Thyroid gland (tissue), 4 donors: Measurements from ENCODE around the gene RNF151. TPM values are rescaled to one million over a fixed set of nuclear protein-coding genes. Genes with fewer than 3 reads are reported as not detected.
"Not testable (repeated sequence)": the region's sequence is repeated elsewhere in the genome, so short reads cannot be mapped to it uniquely, and the experiment has no call there.

Experiments
- DNase-seq, 2 donors: peaks; one replicate each; pipeline ENCODE4 v3.0.0-alpha.2; 2019
- H3K27ac ChIP-seq, 3 donors: fragments of 200-600 bp; sonication (generic); 1 replicate in 2 of 3; 2 replicates in 1 of 3; pipeline ENCODE4 v1.5.1; 2016 to 2019; ENCODE audit warnings: mild to moderate bottlenecking in 1 of 3, moderate library complexity in 1 of 3
- H3K27me3 ChIP-seq: fragments of 200-600 bp; sonication (generic); one replicate; pipeline ENCODE4 v1.5.1; 2019
- H3K36me3 ChIP-seq, 2 donors: fragments of 200-600 bp; sonication (generic); one replicate each; pipeline ENCODE4 v1.5.1; 2016 to 2019
- H3K4me1 ChIP-seq, 2 donors: fragments of 200-600 bp; sonication (generic); one replicate each; pipeline ENCODE4 v1.5.1; 2017 to 2019
- H3K4me3 ChIP-seq, 3 donors: fragments of 200-600 bp; sonication (generic); replicated peaks in 1 of 3; 1 replicate in 2 of 3; 2 replicates in 1 of 3; pipeline ENCODE4 v1.5.1; 2016; ENCODE audit warnings: mild to moderate bottlenecking in 1 of 3
- H3K9me3 ChIP-seq: fragments of 200-600 bp; sonication (generic); one replicate; pipeline ENCODE4 v1.5.1; 2017
- CTCF ChIP-seq, 6 experiments: fragments of 200-600 bp in 3 of 6; fragments of 450-650 bp in 3 of 6; sonication (generic) in 3 of 6; IDR thresholded peaks; one replicate each; pipeline ENCODE4 v1.5.1; 2016 to 2019; ENCODE audit warnings: antibody characterized with exemption in 6 of 6, mild to moderate bottlenecking in 2 of 6, inconsistent platforms in 1 of 6, moderate library complexity in 1 of 6
- POLR2A ChIP-seq, 2 donors: fragments of 450-650 bp; IDR thresholded peaks; one replicate each; pipeline ENCODE4 v1.6.1; 2017; ENCODE audit warnings: antibody characterized with exemption in 2 of 2, mild to moderate bottlenecking in 2 of 2, moderate library complexity in 1 of 2
- WGBS, 2 donors: methylation state at CpG; one replicate each; pipeline ENCODE4 v1.1.5; 2017; 5-methylcytosine and 5-hydroxymethylcytosine counted together
- intact Hi-C: fragments of 100-400 bp; cut with DNase I; formaldehyde crosslinking; loops from one replicate; pipeline ENCODE4 v1.15.1; 2023
- total RNA-seq, 4 donors: library from RNA; depleted of rRNA; stranded (reverse); fragments of >200 nt; gene quantifications; one replicate each; pipeline ENCODE4 v1.2.3, GENCODE V29; 2016

RNF151 gene
- total RNA-seq, 4 donors from 2014 or later = not detected

- Histone ChIP-seq H3K36me3 (peaks cover 6 to 15% of the 10 kb centered on the region in 2 donors), H3K4me3 (peak overlapping the region in 1 of 3 donors; percentile 88), H3K27ac (peak overlapping the region in 2 of 3 donors; percentile 70 to 88), H3K4me1 (peaks cover 5 to 21% of the 10 kb centered on the region in 2 donors), H3K27me3 (no peaks in the 10 kb centered on the region), H3K9me3 (no peaks in the 10 kb centered on the region)
- 22 to 32% methylated on average over 10 to 11 of the region's 14 CpGs for WGBS, 2 donors
- no peak for TF ChIP-seq CTCF (IDR thresholded peaks at IDR 0.05)
- TF ChIP-seq POLR2A (IDR thresholded peaks at IDR 0.05) = no peak
- intact Hi-C loops = no loop called here
- DNase-seq = no peak
Measured at GRCh38 chr16:1958715-1959268, 7.9 kb upstream of the RNF151 start.

- DNase-seq = peak; percentile 90
- Histone ChIP-seq H3K36me3 (peaks cover 6 to 15% of the 10 kb centered on the region in 2 donors), H3K4me1 (peaks cover 10 to 26% of the 10 kb centered on the region in 2 donors), H3K4me3 (peak within 1 kb of the TSS; percentile 30 to 88 (median 54)), H3K27me3 (no peaks in the 10 kb centered on the region), H3K27ac (peak within 1 kb of the TSS; percentile 47 to 88 (median 70)), H3K9me3 (no peaks in the 10 kb centered on the region)
- 0 to 1% methylated on average over 10 to 14 of the region's 79 CpGs for WGBS, 2 donors
- intact Hi-C loops = no loop called here
- TF ChIP-seq CTCF (IDR thresholded peaks at IDR 0.05) (peak in 5 of 6 experiments; percentile 25 to 73 (median 52)), POLR2A (IDR thresholded peaks at IDR 0.05) (peak; percentile 54 to 91)
Measured at GRCh38 chr16:1959269-1960039, 7.2 kb upstream of the RNF151 start, which contains the start of gene NDUFB10. Gene NDUFB10, plus strand, starts transcription at chr16:1959538. Its CDS starts 87 bp downstream, at chr16:1959625.

- Histone ChIP-seq H3K4me3 (no peak overlapping the region), H3K4me1 (peaks cover 18 to 30% of the 10 kb centered on the region in 2 donors), H3K9me3 (no peaks in the 10 kb centered on the region), H3K27ac (no peak overlapping the region), H3K27me3 (no peaks in the 10 kb centered on the region), H3K36me3 (peaks cover 6 to 15% of the 10 kb centered on the region in 2 donors)
- no peak for DNase-seq
- 68 to 69% methylated on average over 20 of the region's 20 CpGs for WGBS, 2 donors
- intact Hi-C loops = no loop called here
- no peak for TF ChIP-seq CTCF (IDR thresholded peaks at IDR 0.05)
- TF ChIP-seq POLR2A (IDR thresholded peaks at IDR 0.05) = no peak
Measured at GRCh38 chr16:1960665-1961630, 5.7 kb upstream of the RNF151 start.

- Histone ChIP-seq H3K36me3 (peaks cover 6 to 15% of the 10 kb centered on the region in 2 donors), H3K4me1 (peaks cover 19 to 33% of the 10 kb centered on the region in 2 donors), H3K9me3 (no peaks in the 10 kb centered on the region), H3K27ac (no peak overlapping the region), H3K27me3 (no peaks in the 10 kb centered on the region), H3K4me3 (no peak overlapping the region)
- 71 to 80% methylated on average over 6 of the region's 6 CpGs for WGBS, 2 donors
- DNase-seq = no peak
- no peak for TF ChIP-seq CTCF (IDR thresholded peaks at IDR 0.05)
- TF ChIP-seq POLR2A (IDR thresholded peaks at IDR 0.05) = no peak
- intact Hi-C loops = no loop called here
Measured at GRCh38 chr16:1961651-1962067, 5.0 kb upstream of the RNF151 start.

- 83 to 94% methylated on average over 31 to 36 of the region's 37 CpGs for WGBS, 2 donors
- H3K27ac ChIP-seq, intact Hi-C loops, H3K4me3 ChIP-seq, DNase-seq, H3K9me3 ChIP-seq, H3K27me3 ChIP-seq: not testable (repeated sequence)
- Histone ChIP-seq H3K4me1 (peaks cover 19 to 33% of the 10 kb centered on the region in 2 donors), H3K36me3 (peaks cover 6 to 15% of the 10 kb centered on the region in 2 donors)
Measured at GRCh38 chr16:1962161-1963153, 4.2 kb upstream of the RNF151 start.
